Tibial nerve (tissue), 4 donors: ENCODE measurements around the gene CEP57.

Experiments
- CTCF ChIP-seq, 5 experiments: fragments of 200-600 bp in 3 of 5; fragments of 450-650 bp in 2 of 5; sonication (generic) in 3 of 5; IDR thresholded peaks; one replicate each; pipeline ENCODE4 v1.5.1; 2016 to 2019; ENCODE audit warnings: antibody characterized with exemption in 5 of 5, mild to moderate bottlenecking in 3 of 5, moderate library complexity in 2 of 5
- EP300 ChIP-seq, 2 donors: sonication (generic); formaldehyde crosslinking; IDR thresholded peaks; one replicate each; pipeline ENCODE4 v1.6.1; 2017; ENCODE audit warnings: antibody characterized with exemption in 2 of 2, mild to moderate bottlenecking in 1 of 2
- POLR2A ChIP-seq, 2 donors: fragments of 450-650 bp; IDR thresholded peaks; one replicate each; pipeline ENCODE4 v1.6.1; 2017; ENCODE audit warnings: antibody characterized with exemption in 2 of 2, mild to moderate bottlenecking in 2 of 2, moderate library complexity in 2 of 2

- TF ChIP-seq POLR2A (IDR thresholded peaks at IDR 0.05) (no peak), CTCF (IDR thresholded peaks at IDR 0.05) (no peak), EP300 (IDR thresholded peaks at IDR 0.05) (no peak)
Observed at GRCh38 chr11:95863486-95864140, 73.3 kb downstream of the CEP57 start.
